ENCODE results near the gene RNF4.

RNF4 gene

DNA sequence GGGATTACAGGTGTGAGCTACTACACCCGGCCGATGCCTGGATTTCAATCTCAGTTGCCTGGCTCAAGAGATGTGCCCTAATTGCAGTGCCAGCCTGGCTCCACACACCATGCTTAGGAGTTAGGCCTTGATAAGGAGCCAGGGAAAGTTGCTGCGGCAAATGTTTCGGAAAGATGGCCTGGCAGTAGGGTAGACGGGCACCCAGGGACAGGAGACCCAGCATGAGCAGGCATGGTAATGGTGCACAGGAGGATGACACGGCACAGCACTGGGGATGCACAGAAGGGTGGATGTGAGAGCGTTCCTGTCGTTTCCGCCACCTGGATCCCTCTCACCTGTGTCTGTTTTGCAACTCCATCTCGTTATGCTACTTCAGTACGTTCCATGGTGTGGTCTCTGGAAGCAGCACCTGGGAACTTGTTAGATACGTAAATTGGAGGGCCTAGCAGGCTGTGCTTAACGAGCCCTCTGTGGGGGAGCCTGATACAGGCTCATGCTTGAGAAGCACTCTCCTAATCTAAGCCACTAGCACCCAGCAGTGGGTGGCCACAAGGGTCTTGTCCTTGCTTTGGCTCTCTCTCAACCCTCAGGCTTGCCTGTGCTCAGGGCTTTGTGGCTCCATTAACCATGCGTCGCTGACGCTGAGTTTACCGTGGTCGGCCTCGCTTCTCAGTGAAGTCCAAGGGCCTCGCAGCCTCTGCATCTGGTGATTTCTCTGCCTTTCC, 20.3 kb downstream of the RNF4 start:
- no peak for TF ChIP-seq LEF1 (IDR thresholded peaks at IDR 0.05; ENCODE audit: borderline replicate concordance)
- no peak for TF ChIP-seq FOXM1 (IDR thresholded peaks at IDR 0.05; ENCODE audit: borderline replicate concordance)
- no peak for TF ChIP-seq SP1 (IDR thresholded peaks at IDR 0.05)
- no peak for TF ChIP-seq ARNT (IDR thresholded peaks at IDR 0.05)
- no peak for TF ChIP-seq HDGF (IDR thresholded peaks at IDR 0.05; ENCODE audit: borderline replicate concordance)
- no peak for TF ChIP-seq L3MBTL2 (conservative IDR thresholded peaks at IDR 0.05)
- TF ChIP-seq TARDBP (IDR thresholded peaks at IDR 0.05) = no peak
- TF ChIP-seq BHLHE40 (IDR thresholded peaks at IDR 0.05; ENCODE audit: borderline replicate concordance) = no peak
- no peak for TF ChIP-seq ELF4 (IDR thresholded peaks at IDR 0.05)
- TF ChIP-seq FOXA1 (IDR thresholded peaks at IDR 0.05) = no peak
- no peak for TF ChIP-seq ZNF384 (IDR thresholded peaks at IDR 0.05)
- TF ChIP-seq NFRKB (IDR thresholded peaks at IDR 0.05) = no peak
- TF ChIP-seq, protein P1, sequence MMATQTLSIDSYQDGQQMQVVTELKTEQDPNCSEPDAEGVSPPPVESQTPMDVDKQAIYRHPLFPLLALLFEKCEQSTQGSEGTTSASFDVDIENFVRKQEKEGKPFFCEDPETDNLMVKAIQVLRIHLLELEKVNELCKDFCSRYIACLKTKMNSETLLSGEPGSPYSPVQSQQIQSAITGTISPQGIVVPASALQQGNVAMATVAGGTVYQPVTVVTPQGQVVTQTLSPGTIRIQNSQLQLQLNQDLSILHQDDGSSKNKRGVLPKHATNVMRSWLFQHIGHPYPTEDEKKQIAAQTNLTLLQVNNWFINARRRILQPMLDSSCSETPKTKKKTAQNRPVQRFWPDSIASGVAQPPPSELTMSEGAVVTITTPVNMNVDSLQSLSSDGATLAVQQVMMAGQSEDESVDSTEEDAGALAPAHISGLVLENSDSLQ (IDR thresholded peaks at IDR 0.05) = no peak
- TF ChIP-seq SUZ12 (IDR thresholded peaks at IDR 0.05) = no peak
- TF ChIP-seq FOXK2 (IDR thresholded peaks at IDR 0.05) = no peak
- TF ChIP-seq CTBP1 (IDR thresholded peaks at IDR 0.05; ENCODE audit: borderline replicate concordance) = no peak
- DNase-seq (ENCODE audit: extremely low spot score) = no peak
- ChIA-PET CTCF (no interaction called here), POLR2A (no interaction called here)

DNA sequence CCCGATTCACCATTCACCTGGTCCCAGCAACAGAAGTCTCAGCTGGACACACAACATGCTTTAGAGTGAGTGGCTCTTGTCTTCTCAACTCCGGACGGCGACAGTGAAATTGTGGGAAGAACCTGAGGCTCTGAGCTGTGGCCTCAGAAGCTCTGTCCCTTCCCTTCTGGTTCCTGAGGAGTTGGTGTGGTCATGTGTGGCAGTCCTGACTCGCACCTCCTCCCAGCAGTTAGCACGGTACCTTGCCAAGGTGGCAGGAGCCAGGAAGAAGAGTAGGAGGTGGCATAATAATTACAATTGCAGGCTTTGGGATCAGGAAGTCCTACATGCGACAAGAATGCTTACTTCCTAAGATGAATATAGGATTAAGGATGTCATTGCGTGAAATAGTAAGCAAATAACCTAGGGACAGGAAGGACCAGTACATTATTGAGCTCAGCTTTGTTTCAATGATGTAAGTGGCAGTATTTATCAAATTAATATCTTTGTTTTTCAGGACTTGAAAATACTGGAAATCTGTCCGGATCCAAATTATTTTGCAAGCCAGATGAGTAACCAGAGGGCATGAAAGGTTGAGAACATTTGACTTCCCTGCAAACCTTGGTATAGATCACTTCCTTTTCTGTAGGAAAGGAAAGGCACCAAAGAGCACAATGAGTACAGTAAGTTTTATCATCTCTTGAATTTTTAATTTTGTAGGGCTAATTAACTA, 21.1 kb downstream of the RNF4 start:
- POLR2A ChIA-PET = interaction anchor here (1.1 kb wide), 1 partner anchor 22 kb away, joined by 3 read pairs; no protein-coding TSS in a partner anchor
- TF ChIP-seq ZNF384 (IDR thresholded peaks at IDR 0.05) (no peak), FOXA1 (IDR thresholded peaks at IDR 0.05) (no peak), SUZ12 (IDR thresholded peaks at IDR 0.05) (no peak), SP1 (IDR thresholded peaks at IDR 0.05) (no peak), TARDBP (IDR thresholded peaks at IDR 0.05) (no peak), LEF1 (IDR thresholded peaks at IDR 0.05; ENCODE audit: borderline replicate concordance) (no peak), ELF4 (IDR thresholded peaks at IDR 0.05) (no peak), BHLHE40 (IDR thresholded peaks at IDR 0.05; ENCODE audit: borderline replicate concordance) (no peak), FOXK2 (IDR thresholded peaks at IDR 0.05) (no peak), ARNT (IDR thresholded peaks at IDR 0.05) (no peak), L3MBTL2 (conservative IDR thresholded peaks at IDR 0.05) (no peak), HDGF (IDR thresholded peaks at IDR 0.05; ENCODE audit: borderline replicate concordance) (no peak), FOXM1 (IDR thresholded peaks at IDR 0.05; ENCODE audit: borderline replicate concordance) (no peak), CTBP1 (IDR thresholded peaks at IDR 0.05; ENCODE audit: borderline replicate concordance) (no peak)
- TF ChIP-seq, protein P1 (IDR thresholded peaks at IDR 0.05) = no peak
- no peak for DNase-seq (ENCODE audit: extremely low spot score)

DNA sequence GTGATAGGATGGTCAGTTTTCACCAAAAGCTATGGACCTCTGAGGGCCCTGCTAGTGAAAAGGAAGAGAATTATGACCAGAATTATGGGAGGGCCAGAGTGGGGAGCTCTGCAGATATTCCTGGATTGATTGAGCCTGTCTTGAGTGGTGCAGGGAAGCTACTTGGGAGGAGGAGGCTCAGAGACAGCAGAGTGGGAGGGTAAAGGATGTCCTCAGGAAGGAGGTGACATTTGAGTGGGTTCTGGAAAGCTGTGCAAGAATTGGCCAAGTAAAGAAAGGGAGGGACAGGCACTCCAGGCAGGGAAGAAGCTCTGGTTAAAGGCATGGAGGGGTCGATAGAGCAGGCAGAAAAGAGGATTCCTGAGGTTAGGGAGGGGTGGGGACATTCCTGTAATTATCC, 24.1 kb downstream of the RNF4 start:
- CTCF ChIA-PET = no interaction called here
- POLR2A ChIA-PET = interaction anchor here (1.3 kb wide), 1 partner anchor 10 kb away, joined by 3 read pairs; no protein-coding TSS in a partner anchor
- TF ChIP-seq SUZ12 (IDR thresholded peaks at IDR 0.05) (no peak), HDGF (IDR thresholded peaks at IDR 0.05; ENCODE audit: borderline replicate concordance) (no peak), SP1 (IDR thresholded peaks at IDR 0.05) (no peak), FOXK2 (IDR thresholded peaks at IDR 0.05) (no peak), FOXM1 (IDR thresholded peaks at IDR 0.05; ENCODE audit: borderline replicate concordance) (no peak), LEF1 (IDR thresholded peaks at IDR 0.05; ENCODE audit: borderline replicate concordance) (no peak), CTBP1 (IDR thresholded peaks at IDR 0.05; ENCODE audit: borderline replicate concordance) (no peak), ARNT (IDR thresholded peaks at IDR 0.05) (no peak), TARDBP (IDR thresholded peaks at IDR 0.05) (no peak), L3MBTL2 (conservative IDR thresholded peaks at IDR 0.05) (no peak), BHLHE40 (IDR thresholded peaks at IDR 0.05; ENCODE audit: borderline replicate concordance) (no peak)
- DNase-seq (ENCODE audit: extremely low spot score) = no peak

More for the DNA sequence above, 21.1 kb downstream of the RNF4 start:
- CTCF ChIA-PET = no interaction called here

DNA sequence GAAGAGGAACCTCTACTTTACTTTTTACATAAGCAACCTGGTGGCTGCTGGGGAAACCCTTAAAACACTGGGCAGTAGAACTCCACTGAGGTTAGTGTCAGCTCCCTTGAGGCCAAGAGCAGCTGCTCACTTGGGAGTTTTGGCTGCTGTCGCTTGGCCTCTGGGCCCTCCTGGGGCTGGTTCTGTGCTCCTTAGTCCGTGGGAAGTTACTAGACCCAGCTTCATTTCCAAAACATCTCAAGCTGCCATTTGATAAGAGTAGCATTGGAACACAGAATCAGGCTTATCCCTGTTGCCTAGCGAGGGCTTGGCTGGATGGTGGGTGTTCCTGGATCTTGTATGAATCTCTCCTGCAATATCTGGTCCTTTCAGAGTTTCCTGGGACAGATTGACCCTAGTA, 26.1 kb downstream of the RNF4 start:
- ChIA-PET CTCF (no interaction called here), POLR2A (interaction anchor here (1.5 kb wide), 1 partner anchor 26 kb away, joined by 7 read pairs; the partner anchor contains the start of gene RNF4)
- TF ChIP-seq HDGF (IDR thresholded peaks at IDR 0.05; ENCODE audit: borderline replicate concordance) (no peak), L3MBTL2 (conservative IDR thresholded peaks at IDR 0.05) (no peak), LEF1 (IDR thresholded peaks at IDR 0.05; ENCODE audit: borderline replicate concordance) (no peak), FOXM1 (IDR thresholded peaks at IDR 0.05; ENCODE audit: borderline replicate concordance) (no peak), TARDBP (IDR thresholded peaks at IDR 0.05) (no peak), BHLHE40 (IDR thresholded peaks at IDR 0.05; ENCODE audit: borderline replicate concordance) (no peak), SP1 (IDR thresholded peaks at IDR 0.05) (no peak), FOXK2 (IDR thresholded peaks at IDR 0.05) (no peak), CTBP1 (IDR thresholded peaks at IDR 0.05; ENCODE audit: borderline replicate concordance) (no peak), ARNT (IDR thresholded peaks at IDR 0.05) (no peak), ELF4 (IDR thresholded peaks at IDR 0.05) (no peak), SUZ12 (IDR thresholded peaks at IDR 0.05) (no peak)
- TF ChIP-seq, protein P1 (IDR thresholded peaks at IDR 0.05) = no peak
- DNase-seq (ENCODE audit: extremely low spot score) = no peak

DNA sequence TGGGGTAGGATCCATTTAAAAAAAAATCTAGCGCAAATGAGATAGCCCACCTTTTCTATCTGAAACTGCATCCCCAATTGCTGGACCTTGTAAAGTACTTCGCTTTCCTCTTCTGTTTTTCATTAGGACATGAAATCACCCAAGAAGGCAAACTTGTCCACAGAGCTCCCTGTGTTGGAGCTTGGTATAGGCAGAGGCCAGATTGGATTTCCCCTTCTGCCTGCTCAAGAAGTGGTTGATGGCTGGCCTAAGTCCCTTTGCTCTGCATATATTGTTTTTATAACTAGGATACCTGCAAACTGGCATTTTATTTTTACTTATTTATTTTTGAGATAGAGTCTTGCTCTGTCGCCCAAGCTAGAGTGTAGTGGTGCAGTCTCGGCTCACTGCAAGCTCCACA, 28.4 kb downstream of the RNF4 start:
- no peak for DNase-seq (ENCODE audit: extremely low spot score)
- POLR2A ChIA-PET = interaction anchor here (1.1 kb wide), 1 partner anchor 28 kb away, joined by 3 read pairs; the partner anchor contains the start of gene RNF4
- no peak for TF ChIP-seq BHLHE40 (IDR thresholded peaks at IDR 0.05; ENCODE audit: borderline replicate concordance)
- no peak for TF ChIP-seq FOXA1 (IDR thresholded peaks at IDR 0.05)
- TF ChIP-seq SUZ12 (IDR thresholded peaks at IDR 0.05) = no peak
- no peak for TF ChIP-seq ZNF384 (IDR thresholded peaks at IDR 0.05)
- no peak for TF ChIP-seq TARDBP (IDR thresholded peaks at IDR 0.05)
- TF ChIP-seq L3MBTL2 (conservative IDR thresholded peaks at IDR 0.05) = no peak
- CTCF ChIA-PET = interaction anchor here (0.6 kb wide), 2 partner anchors 29 to 108 kb away, joined by 3 read pairs; partner anchors contain the start of gene RNF4
